Liver (tissue), 9 donors: ENCODE results near the gene FER1L5. TPM values are rescaled to one million over a fixed set of nuclear protein-coding genes. Genes with fewer than 3 reads are reported as not detected.

Experiments used
- DNase-seq: peaks from one replicate; pipeline ENCODE4 v3.0.0-alpha.2; 2017; ENCODE audit warnings: low spot score
- H3K27ac ChIP-seq, 2 donors: one replicate each; pipeline ENCODE4 v1.7.0; 2013; ENCODE audit warnings: inconsistent platforms in 2 of 2, low read length in 2 of 2, control low read depth in 1 of 2, low read depth in 1 of 2, mild to moderate bottlenecking in 1 of 2
- H3K27me3 ChIP-seq, 4 donors: one replicate each; pipeline versions ENCODE4 v1.6.1 to v1.7.0; 2013; ENCODE audit warnings: low read length in 3 of 4, inconsistent platforms in 1 of 4, mild to moderate bottlenecking in 1 of 4, moderate library complexity in 1 of 4; ENCODE audit not compliant: control insufficient read depth in 4 of 4, insufficient read depth in 4 of 4
- H3K36me3 ChIP-seq, 4 donors: one replicate each; pipeline versions ENCODE4 v1.6.1 to v1.7.0; 2013; ENCODE audit warnings: low read length in 3 of 4, mild to moderate bottlenecking in 3 of 4, low read depth in 1 of 4, moderate library complexity in 1 of 4; ENCODE audit not compliant: control insufficient read depth in 4 of 4, insufficient read depth in 3 of 4
- H3K4me1 ChIP-seq, 4 donors: one replicate each; pipeline versions ENCODE4 v1.6.1 to v1.7.0; 2013; ENCODE audit warnings: low read length in 3 of 4, mild to moderate bottlenecking in 3 of 4, moderate library complexity in 1 of 4; ENCODE audit not compliant: control insufficient read depth in 4 of 4, insufficient read depth in 4 of 4
- H3K4me3 ChIP-seq, 3 donors: one replicate each; pipeline versions ENCODE4 v1.6.1 to v1.7.0; 2013; ENCODE audit warnings: low read length in 3 of 3, control low read depth in 1 of 3, low read depth in 1 of 3, mild to moderate bottlenecking in 1 of 3
- H3K9ac ChIP-seq, 2 donors: one replicate each; pipeline ENCODE4 v1.7.0; 2013; ENCODE audit warnings: low read length in 2 of 2, mild to moderate bottlenecking in 2 of 2, moderate library complexity in 2 of 2, control low read depth in 1 of 2, low read depth in 1 of 2
- H3K9me3 ChIP-seq, 4 donors: one replicate each; pipeline versions ENCODE4 v1.6.1 to v1.7.0; 2013; ENCODE audit warnings: low read length in 3 of 4; ENCODE audit not compliant: control insufficient read depth in 4 of 4
- CTCF ChIP-seq: fragments of 150-350 bp; IDR thresholded peaks from 2 replicates; pipeline ENCODE4 v1.5.1; 2017; ENCODE audit warnings: improper control_type of control experiment, low read depth, low read length; ENCODE audit not compliant: missing input control
- FOXA2 ChIP-seq: IDR thresholded peaks from 2 replicates; pipeline ENCODE4 v1.6.1; 2016; ENCODE audit warnings: antibody characterized with exemption
- GABPA ChIP-seq, 2 donors: IDR thresholded peaks in 1 of 2; conservative IDR thresholded peaks in 1 of 2; 2 replicates each; pipeline ENCODE4 v1.6.1; 2016; ENCODE audit warnings: antibody characterized with exemption in 2 of 2, mild to moderate bottlenecking in 1 of 2, moderate library complexity in 1 of 2
- HNF4A ChIP-seq, 2 donors: conservative IDR thresholded peaks; 2 replicates each; pipeline ENCODE4 v1.6.1; 2016; ENCODE audit warnings: antibody characterized with exemption in 2 of 2, mild to moderate bottlenecking in 2 of 2
- HNF4G ChIP-seq: IDR thresholded peaks from 2 replicates; pipeline ENCODE4 v1.6.1; 2016; ENCODE audit warnings: antibody characterized with exemption
- JUND ChIP-seq, 2 donors: IDR thresholded peaks; 2 replicates each; pipeline ENCODE4 v1.6.1; 2016; ENCODE audit warnings: antibody characterized with exemption in 2 of 2
- MAX ChIP-seq: IDR thresholded peaks from 2 replicates; pipeline ENCODE4 v1.6.1; 2016; ENCODE audit warnings: antibody characterized with exemption
- NR2F2 ChIP-seq: IDR thresholded peaks from 2 replicates; pipeline ENCODE4 v1.6.1; 2016; ENCODE audit warnings: antibody characterized with exemption
- RAD21 ChIP-seq, 2 donors: IDR thresholded peaks; 2 replicates each; pipeline ENCODE4 v1.6.1; 2016; ENCODE audit warnings: antibody characterized with exemption in 2 of 2, mild to moderate bottlenecking in 2 of 2
- RXRA ChIP-seq, 2 donors: IDR thresholded peaks; 2 replicates each; pipeline ENCODE4 v1.6.1; 2017 to 2018; ENCODE audit warnings: antibody characterized with exemption in 2 of 2, mild to moderate bottlenecking in 1 of 2
- SP1 ChIP-seq: IDR thresholded peaks from 2 replicates; pipeline ENCODE4 v1.6.1; 2018; ENCODE audit warnings: antibody characterized with exemption, mild to moderate bottlenecking
- TAF1 ChIP-seq: conservative IDR thresholded peaks from 2 replicates; pipeline ENCODE4 v1.6.1; 2016; ENCODE audit warnings: antibody characterized with exemption, mild to moderate bottlenecking
- YY1 ChIP-seq: IDR thresholded peaks from 2 replicates; pipeline ENCODE4 v1.6.1; 2016; ENCODE audit warnings: antibody characterized with exemption, mild to moderate bottlenecking
- ZBTB33 ChIP-seq: IDR thresholded peaks from 2 replicates; pipeline ENCODE4 v1.6.1; 2016; ENCODE audit warnings: antibody characterized with exemption
- WGBS: extraction: QIAGEN DNeasy Blood & Tissue Kit; methylation state at CpG from one replicate; pipeline ENCODE4 v1.1.7; 2013; 5-methylcytosine and 5-hydroxymethylcytosine counted together
- polyA plus RNA-seq, 2 donors: library from polyadenylated mRNA; stranded (reverse) in 1 of 2; unstranded in 1 of 2; fragments of 200-250 nt in 1 of 2; fragments of >200 nt in 1 of 2; fragmentation: Nextera tagmentation in 1 of 2; extraction: Ambion mirVana in 1 of 2; gene quantifications; one replicate each; pipeline versions ENCODE4 v1.2.1 to v1.2.3, GENCODE V29; 2013 to 2015
- total RNA-seq, 2 donors: library from RNA; depleted of rRNA; stranded (reverse); fragments of >200 nt; gene quantifications; one replicate each; pipeline ENCODE4 v1.2.3, GENCODE V29; 2014
- TF ChIP-seq, protein P1 (sequence below): IDR thresholded peaks from 2 replicates; pipeline ENCODE4 v1.6.1; 2016; ENCODE audit warnings: antibody characterized with exemption
- donor health status: healthy.
- donor health status: healthy.
- donor health status: healthy.
- donor health status: healthy.
- donor health status: healthy.

Gene FER1L5
- total and polyA plus RNA-seq, 4 donors, result under 0.01 TPM; not detected in 3

GRCh38 chr2:96626553-96626942 is 16.0 kb upstream of the FER1L5 start:
- H3K36me3 ChIP-seq, result peaks cover 6 to 32% (median 21%) of the 10 kb centered on the region in 4 donors
- DNase-seq, result no peak
- no peak overlapping the region for H3K9ac ChIP-seq
- H3K27ac ChIP-seq, result no peak overlapping the region
- no peaks in the 10 kb centered on the region for H3K4me1 ChIP-seq
- TF ChIP-seq TAF1 (no peak), HNF4A (conservative IDR thresholded peaks at IDR 0.05) (no peak), MAX (no peak), JUND (IDR thresholded peaks at IDR 0.05) (no peak), RXRA (IDR thresholded peaks at IDR 0.05) (no peak), YY1 (no peak), SP1 (no peak), RAD21 (IDR thresholded peaks at IDR 0.05) (no peak), ZBTB33 (no peak), GABPA (IDR thresholded peaks at IDR 0.05 in 1 of 2, conservative IDR thresholded peaks at IDR 0.05 in 1 of 2) (no peak), HNF4G (no peak), NR2F2 (no peak)
- TF ChIP-seq, protein P1, sequence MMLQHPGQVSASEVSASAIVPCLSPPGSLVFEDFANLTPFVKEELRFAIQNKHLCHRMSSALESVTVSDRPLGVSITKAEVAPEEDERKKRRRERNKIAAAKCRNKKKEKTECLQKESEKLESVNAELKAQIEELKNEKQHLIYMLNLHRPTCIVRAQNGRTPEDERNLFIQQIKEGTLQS, result no peak
- 75% methylated on average over 2 of the region's 2 CpGs for WGBS
- no peaks in the 10 kb centered on the region for H3K9me3 ChIP-seq
- H3K27me3 ChIP-seq, result no peaks in the 10 kb centered on the region
- H3K4me3 ChIP-seq, result no peak overlapping the region

DNA sequence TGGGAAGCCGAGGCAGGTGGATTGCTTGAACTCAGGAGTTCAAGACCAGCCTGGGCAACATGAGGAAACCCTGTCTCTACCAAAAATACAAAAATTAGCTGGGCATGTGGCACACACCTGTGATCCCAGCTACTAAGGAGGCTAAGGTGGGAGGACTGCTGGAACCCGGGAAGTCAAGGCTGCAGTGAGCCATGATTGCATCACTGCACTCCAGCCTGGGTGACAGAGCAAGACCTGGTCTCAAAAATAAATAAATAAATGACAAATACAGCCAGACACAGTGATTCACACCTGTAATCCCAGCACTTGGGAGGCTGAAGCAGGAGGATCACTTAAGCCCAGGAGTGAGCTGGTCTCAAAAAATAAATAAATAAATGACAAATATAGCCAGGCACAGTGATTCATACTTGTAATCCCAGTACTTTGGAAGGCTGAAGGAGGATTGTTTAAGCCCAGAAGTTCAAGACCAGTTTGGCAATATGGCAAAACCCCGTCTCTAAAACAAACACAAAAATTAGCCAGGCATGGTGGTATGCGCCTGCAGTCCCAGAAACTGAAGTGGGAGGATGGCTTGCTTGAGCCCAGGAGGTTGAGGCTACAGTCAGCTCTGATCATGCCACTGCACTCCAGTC is 10.6 kb upstream of the FER1L5 start:
- peaks cover 2 to 14% (median 6%) of the 10 kb centered on the region in 4 donors for H3K4me1 ChIP-seq
- H3K27me3 ChIP-seq, result no peaks in the 10 kb centered on the region
- H3K9me3 ChIP-seq, result no peaks in the 10 kb centered on the region
- 85% methylated on average over 4 of the region's 4 CpGs for WGBS
- TF ChIP-seq FOXA2 (no peak), CTCF (no peak), MAX (no peak), HNF4A (conservative IDR thresholded peaks at IDR 0.05) (no peak), SP1 (no peak), NR2F2 (no peak)
- no peak overlapping the region for H3K27ac ChIP-seq
- no peak overlapping the region for H3K4me3 ChIP-seq
- no peak overlapping the region for H3K9ac ChIP-seq
- H3K36me3 ChIP-seq, result peaks cover 8 to 28% (median 24%) of the 10 kb centered on the region in 4 donors
- DNase-seq, result no peak
